Hematopoietic multipotent progenitor cell treated with erythropoietin and hydrocortisone succinate and interleukin-3 and kit ligand, for 4 days (in vitro differentiated cells): ENCODE measurements around the gene FUT8.

Source experiments
- DNase-seq: peaks from one replicate; pipeline ENCODE4 v3.0.0-alpha.2; 2015

FUT8 gene

GRCh38 chr14:65412032-65412846 lies at the start of gene FUT8:
Gene FUT8, plus strand, starts transcription at chr14:65412730. Its CDS starts 148,834 bp downstream, at chr14:65561564.
- DNase-seq = peak; percentile 98

GRCh38 chr14:65366802-65367565 lies 45.5 kb upstream of the FUT8 start:
- no peak for DNase-seq

GRCh38 chr14:65369560-65369959 lies 43.0 kb upstream of the FUT8 start:
- peak; percentile 32 for DNase-seq

GRCh38 chr14:65370801-65371248 lies 41.7 kb upstream of the FUT8 start:
- no peak for DNase-seq

- DNase-seq = no peak
Observed at GRCh38 chr14:65371784-65372183, 40.7 kb upstream of the FUT8 start.

- peak; percentile 39 for DNase-seq
Observed at GRCh38 chr14:65373016-65373670, 39.4 kb upstream of the FUT8 start.

- no peak for DNase-seq
Observed at GRCh38 chr14:65373671-65374039, 38.9 kb upstream of the FUT8 start.

GRCh38 chr14:65377576-65377975 lies 35.0 kb upstream of the FUT8 start:
- no peak for DNase-seq

- no peak for DNase-seq
Observed at GRCh38 chr14:65382586-65382985, 29.9 kb upstream of the FUT8 start.

GRCh38 chr14:65387171-65387570 lies 25.4 kb upstream of the FUT8 start:
- DNase-seq = no peak

GRCh38 chr14:65387628-65388027 lies 24.9 kb upstream of the FUT8 start:
- no peak for DNase-seq

GRCh38 chr14:65392296-65392695 lies 20.2 kb upstream of the FUT8 start:
- peak; percentile 37 for DNase-seq

- no peak for DNase-seq
Observed at GRCh38 chr14:65396082-65396910, 16.2 kb upstream of the FUT8 start.

GRCh38 chr14:65403231-65403630 lies 9.3 kb upstream of the FUT8 start:
- DNase-seq = no peak

GRCh38 chr14:65408113-65408512 lies 4.4 kb upstream of the FUT8 start:
- no peak for DNase-seq

GRCh38 chr14:65410640-65411039 lies 1.9 kb upstream of the FUT8 start:
- DNase-seq = no peak

- DNase-seq = peak; percentile 94
Observed at GRCh38 chr14:65411656-65412031, 886 bp upstream of the FUT8 start.

GRCh38 chr14:65412856-65413738 lies 567 bp downstream of the FUT8 start:
- peak; percentile 59 for DNase-seq

- DNase-seq = no peak
Observed at GRCh38 chr14:65413739-65414045, 1.2 kb downstream of the FUT8 start.

- DNase-seq = peak; percentile 84
Observed at GRCh38 chr14:65414961-65415589, 2.5 kb downstream of the FUT8 start.

GRCh38 chr14:65415613-65416012 lies 3.1 kb downstream of the FUT8 start:
- no peak for DNase-seq
